GM18858 (cell line): ENCODE results near the gene AQP7.
"Not testable (repeated sequence)": the region's sequence is repeated elsewhere in the genome, so short reads cannot be mapped to it uniquely, and the experiment has no call there.

Experiments
- ATAC-seq: cut with Tn5 transposase; IDR thresholded peaks from one replicate; pipeline ENCODE4 v1.9.1; 2021; ENCODE audit not compliant: unreplicated experiment

The AQP7 gene

GRCh38 chr9:33402371-33402770 lies at the start of gene AQP7:
Gene AQP7 (minus strand): TSS chr9:33402568. CDS start chr9:33401262, 1,306 bp downstream.
- ATAC-seq, result not testable (repeated sequence)

DNA sequence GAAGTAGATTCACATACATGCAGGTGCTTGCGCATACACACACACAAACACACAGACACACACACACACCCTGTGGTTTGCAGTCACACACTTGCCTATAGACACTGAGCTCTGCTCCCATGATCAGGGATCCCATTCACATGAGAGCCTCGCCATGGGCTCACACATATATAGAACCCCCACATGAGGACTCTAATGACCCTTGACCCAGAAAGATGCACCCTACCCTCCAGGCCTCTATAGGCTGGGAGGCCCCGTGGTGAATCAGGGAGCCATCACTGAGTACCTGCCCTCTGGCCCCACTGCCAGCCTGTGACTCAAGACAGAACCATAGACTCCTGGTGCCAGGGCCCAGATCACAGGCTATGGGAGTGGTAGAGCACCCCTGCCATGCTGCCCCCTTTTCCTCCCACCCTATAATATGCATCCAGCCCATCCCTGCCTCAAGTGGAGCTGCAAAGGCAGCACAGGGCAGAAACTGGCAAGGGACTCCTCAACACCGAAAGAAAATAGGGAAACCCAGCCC lies 48.3 kb upstream of the AQP7 start:
- no peak for ATAC-seq

GRCh38 chr9:33449715-33450114 lies 47.3 kb upstream of the AQP7 start:
- ATAC-seq, result no peak

DNA sequence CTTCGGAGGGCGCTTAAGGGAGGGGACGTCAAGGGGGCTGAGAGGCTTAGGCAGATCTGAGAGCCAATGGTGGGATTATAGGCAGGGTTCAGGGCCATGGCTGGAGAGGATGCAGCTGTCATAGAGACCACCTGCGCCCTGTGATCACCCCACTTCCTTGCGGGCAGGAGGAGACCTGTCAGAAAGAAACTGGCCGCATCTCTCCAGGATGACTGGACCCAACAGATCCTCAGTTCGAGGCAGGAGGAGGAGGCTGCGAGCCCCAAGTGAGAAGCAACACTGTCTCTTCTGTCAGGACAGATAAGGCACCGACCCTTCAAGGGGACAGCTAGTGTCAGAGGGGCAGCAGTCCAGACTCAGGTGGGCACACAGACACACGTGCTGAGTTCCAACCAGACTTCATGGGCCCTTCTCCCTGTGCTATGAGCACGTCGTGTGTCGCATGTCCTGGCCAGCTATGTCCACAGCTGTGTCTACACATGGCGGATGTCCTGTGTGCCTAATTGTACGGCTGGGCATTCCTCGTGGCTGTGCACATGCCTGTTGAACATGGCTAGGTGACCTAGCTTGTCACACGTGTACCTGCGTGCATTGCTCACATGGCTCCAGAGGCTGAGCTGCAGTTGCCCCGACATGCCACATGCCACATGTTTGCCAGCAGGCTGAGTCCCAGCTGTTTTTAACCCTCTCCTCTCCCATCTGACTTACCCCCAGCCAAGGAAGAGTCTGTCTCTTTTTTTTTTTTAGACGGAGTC lies 45.6 kb upstream of the AQP7 start:
- no peak for ATAC-seq

DNA sequence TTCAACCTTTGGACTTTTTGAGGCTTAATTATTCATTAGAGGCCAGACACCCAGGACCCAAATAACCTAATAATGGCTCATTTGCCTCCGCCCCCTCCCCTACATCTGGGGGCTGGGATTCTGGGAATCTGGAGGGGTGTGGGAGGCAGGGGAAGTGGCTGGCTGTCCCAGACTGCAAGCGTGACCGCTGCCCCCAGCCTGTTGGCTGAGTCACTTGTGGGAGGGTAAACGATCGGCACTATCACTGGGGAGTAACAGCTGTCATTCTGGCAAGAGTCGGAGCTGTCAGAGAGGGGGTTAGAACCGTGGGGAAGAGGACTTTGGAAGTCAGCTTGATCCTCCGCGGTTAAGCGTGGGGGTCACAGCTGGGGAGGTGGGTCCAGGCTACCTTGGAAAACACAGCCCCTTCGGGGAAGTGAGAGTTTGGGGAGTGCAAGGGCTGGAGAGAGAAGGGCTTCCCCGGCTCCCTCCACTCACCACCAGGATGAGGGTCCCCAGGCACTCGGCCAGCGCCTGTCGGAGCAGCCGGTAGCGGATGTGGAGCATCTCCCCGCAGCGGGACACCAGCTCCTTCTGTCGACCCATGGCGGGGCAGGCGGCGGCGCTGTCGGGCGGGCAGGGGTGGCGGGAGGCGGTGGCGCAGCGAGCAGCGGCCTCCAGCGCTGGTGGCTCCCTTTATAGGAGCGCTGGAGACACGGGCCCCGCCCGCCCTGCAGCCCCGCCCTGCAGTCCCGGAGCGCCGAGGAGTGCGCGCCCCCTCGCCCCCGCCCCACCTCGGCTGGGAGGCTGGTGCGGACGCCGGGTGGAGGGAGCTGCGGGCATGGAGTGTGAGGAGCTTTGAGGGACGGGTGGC lies 44.8 kb upstream of the AQP7 start, which contains the start of gene AQP3:
TSS of gene AQP3 (minus strand) at position 648 of the 853 bp plus-strand sequence. CDS start at position 585, 63 bp downstream.
- no peak for ATAC-seq

GRCh38 chr9:33446240-33446945 lies 44.0 kb upstream of the AQP7 start:
- ATAC-seq, result peak; percentile 89

- ATAC-seq, result no peak
Measured at GRCh38 chr9:33445389-33446239, 43.2 kb upstream of the AQP7 start.

- no peak for ATAC-seq
Measured at GRCh38 chr9:33443464-33444154, 41.2 kb upstream of the AQP7 start.

- no peak for ATAC-seq
Measured at GRCh38 chr9:33443047-33443446, 40.7 kb upstream of the AQP7 start.

GRCh38 chr9:33442125-33442524 lies 39.8 kb upstream of the AQP7 start:
- ATAC-seq, result no peak

GRCh38 chr9:33440609-33441008 lies 38.2 kb upstream of the AQP7 start:
- no peak for ATAC-seq

GRCh38 chr9:33440204-33440603 lies 37.8 kb upstream of the AQP7 start:
- no peak for ATAC-seq

DNA sequence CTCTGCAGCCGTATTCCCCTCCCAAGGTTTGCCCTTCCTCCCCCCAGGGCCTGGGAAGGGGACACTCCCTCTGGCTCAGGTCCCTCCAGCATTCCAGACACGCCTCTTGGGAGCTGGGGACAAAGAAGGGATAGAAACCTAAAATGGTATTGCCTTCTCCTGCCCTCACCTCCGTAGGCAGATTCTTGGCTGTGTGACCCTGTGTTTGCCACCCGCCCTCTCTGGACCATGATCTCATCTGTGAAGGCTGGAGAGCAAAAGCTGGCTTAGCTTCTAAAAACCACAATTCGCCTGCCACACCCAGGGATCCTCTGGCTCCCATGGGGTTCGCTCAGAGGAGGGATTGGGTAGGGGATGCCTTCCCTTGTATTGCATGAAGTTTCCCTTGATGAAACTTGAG lies 37.4 kb upstream of the AQP7 start:
- no peak for ATAC-seq

- no peak for ATAC-seq
Measured at GRCh38 chr9:33438926-33439680, 36.7 kb upstream of the AQP7 start.

DNA sequence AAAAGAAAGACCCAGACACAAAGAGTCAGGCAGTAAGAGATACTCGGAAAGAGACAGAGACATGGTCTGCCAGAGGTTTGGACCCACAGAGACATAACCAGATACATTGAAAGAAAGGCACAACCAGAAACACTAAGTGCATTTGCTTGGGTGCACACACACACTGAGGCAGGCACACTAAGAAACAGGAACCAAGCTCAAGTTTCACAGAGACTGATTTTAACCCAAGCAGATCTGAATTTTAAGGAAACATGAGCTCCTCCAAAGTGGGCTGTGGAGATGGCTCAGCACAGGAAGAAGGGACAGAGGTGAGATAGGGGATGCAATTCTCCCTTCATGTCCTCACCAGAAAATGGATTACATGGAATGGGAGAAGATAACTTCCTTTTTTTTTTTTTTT lies 35.5 kb upstream of the AQP7 start:
- no peak for ATAC-seq

GRCh38 chr9:33437205-33437604 lies 34.8 kb upstream of the AQP7 start:
- ATAC-seq, result no peak

DNA sequence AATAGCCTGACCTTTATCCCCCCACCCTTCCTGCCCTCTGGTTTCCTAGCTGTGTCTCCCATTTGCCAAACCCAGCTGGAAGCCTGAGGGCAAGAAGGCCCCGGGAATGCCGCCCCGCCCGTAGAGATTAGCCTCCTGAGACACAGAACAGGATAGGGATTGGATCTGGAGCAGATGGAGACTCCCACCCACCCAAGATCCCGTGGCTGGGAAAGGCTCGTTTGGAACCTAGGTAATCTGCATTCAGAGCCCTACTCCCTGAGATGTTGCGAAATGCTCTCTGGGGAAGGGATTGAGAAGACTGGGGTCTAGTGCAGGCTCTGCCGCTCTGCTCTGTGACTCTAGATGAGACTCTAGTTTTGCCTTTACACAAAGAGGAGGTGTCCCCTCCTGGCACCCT lies 34.1 kb upstream of the AQP7 start:
- no peak for ATAC-seq

- no peak for ATAC-seq
Measured at GRCh38 chr9:33435821-33436277, 33.5 kb upstream of the AQP7 start.
